ENCODE data around the gene RNF149. TPM values are rescaled to one million over a fixed set of nuclear protein-coding genes. Genes with fewer than 3 reads are reported as not detected.

The RNF149 gene
- polyA plus RNA-seq, 1 experiment = 20.8 TPM

DNA sequence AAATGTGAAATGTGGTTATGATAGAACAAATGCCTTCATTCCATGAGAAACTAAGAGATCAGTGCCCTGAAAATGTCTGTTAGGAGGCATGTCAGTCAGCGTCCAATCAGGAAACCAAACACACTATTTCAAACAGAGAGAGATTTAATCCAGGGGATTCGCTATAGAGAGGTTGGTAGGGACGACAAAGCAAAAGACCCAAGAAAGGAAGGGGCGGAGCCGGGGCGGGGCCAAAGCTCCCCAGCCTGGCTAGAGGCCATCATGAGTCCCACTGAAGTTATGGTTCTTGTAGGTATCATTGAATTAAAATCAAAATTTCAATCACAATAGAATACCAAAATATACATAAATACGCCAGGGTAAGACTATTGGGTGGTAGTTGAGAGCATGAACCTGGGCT, 32.9 kb upstream of the RNF149 start:
- no peaks in the 10 kb centered on the region for H3K36me3 ChIP-seq (ENCODE audit: control insufficient read depth, insufficient read depth, low read length)
- H3K4me3 ChIP-seq (ENCODE audit: low read depth, low read length) = no peak overlapping the region
- TF ChIP-seq, protein P1, sequence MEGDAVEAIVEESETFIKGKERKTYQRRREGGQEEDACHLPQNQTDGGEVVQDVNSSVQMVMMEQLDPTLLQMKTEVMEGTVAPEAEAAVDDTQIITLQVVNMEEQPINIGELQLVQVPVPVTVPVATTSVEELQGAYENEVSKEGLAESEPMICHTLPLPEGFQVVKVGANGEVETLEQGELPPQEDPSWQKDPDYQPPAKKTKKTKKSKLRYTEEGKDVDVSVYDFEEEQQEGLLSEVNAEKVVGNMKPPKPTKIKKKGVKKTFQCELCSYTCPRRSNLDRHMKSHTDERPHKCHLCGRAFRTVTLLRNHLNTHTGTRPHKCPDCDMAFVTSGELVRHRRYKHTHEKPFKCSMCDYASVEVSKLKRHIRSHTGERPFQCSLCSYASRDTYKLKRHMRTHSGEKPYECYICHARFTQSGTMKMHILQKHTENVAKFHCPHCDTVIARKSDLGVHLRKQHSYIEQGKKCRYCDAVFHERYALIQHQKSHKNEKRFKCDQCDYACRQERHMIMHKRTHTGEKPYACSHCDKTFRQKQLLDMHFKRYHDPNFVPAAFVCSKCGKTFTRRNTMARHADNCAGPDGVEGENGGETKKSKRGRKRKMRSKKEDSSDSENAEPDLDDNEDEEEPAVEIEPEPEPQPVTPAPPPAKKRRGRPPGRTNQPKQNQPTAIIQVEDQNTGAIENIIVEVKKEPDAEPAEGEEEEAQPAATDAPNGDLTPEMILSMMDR (IDR thresholded peaks at IDR 0.05; ENCODE audit: insufficient read depth, low read depth, low read length) = no peak
- ChIA-PET CTCF (interaction anchor here (0.6 to 2.8 kb wide), 30 partner anchors 8 to 1102 kb away, joined by 3 to 19 read pairs (median 5); partner anchors contain the start of gene CREG2), POLR2A (no interaction called here)
- H3K27me3 ChIP-seq (ENCODE audit: control insufficient read depth, insufficient read depth, low read length) = no peaks in the 10 kb centered on the region
- DNase-seq (ENCODE audit: low read depth) = no peak

DNA sequence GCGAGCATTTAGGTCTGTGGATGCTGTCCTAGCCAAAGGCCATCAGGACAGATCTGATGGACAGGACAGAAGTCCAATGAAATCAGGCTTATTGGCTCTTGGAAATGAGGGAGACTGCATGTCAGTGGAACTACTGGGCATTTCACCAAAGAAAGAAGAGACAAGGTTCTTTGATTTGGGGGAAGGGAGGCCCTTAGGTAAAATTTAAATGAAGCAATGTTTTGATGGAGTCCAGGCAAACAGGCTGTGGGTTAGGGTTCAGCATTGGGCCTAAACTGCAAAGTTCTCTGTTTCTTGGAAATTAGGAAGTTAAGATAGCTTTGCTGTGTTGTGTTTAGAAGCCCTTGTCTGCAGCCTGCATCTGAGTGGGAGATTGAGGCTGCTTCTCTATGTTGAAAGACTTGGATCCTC, 31.6 kb upstream of the RNF149 start:
- CTCF ChIA-PET = interaction anchor here (1.2 to 2.8 kb wide), 2 partner anchors 10 to 406 kb away, joined by 3 to 19 read pairs; no protein-coding TSS in a partner anchor
- TF ChIP-seq, protein P1 (IDR thresholded peaks at IDR 0.05; ENCODE audit: insufficient read depth, low read depth, low read length) = no peak
- Histone ChIP-seq H3K27me3 (ENCODE audit: control insufficient read depth, insufficient read depth, low read length) (no peaks in the 10 kb centered on the region), H3K4me3 (ENCODE audit: low read depth, low read length) (no peak overlapping the region), H3K36me3 (ENCODE audit: control insufficient read depth, insufficient read depth, low read length) (no peaks in the 10 kb centered on the region)
- POLR2A ChIA-PET = no interaction called here
- DNase-seq (ENCODE audit: low read depth) = no peak

DNA sequence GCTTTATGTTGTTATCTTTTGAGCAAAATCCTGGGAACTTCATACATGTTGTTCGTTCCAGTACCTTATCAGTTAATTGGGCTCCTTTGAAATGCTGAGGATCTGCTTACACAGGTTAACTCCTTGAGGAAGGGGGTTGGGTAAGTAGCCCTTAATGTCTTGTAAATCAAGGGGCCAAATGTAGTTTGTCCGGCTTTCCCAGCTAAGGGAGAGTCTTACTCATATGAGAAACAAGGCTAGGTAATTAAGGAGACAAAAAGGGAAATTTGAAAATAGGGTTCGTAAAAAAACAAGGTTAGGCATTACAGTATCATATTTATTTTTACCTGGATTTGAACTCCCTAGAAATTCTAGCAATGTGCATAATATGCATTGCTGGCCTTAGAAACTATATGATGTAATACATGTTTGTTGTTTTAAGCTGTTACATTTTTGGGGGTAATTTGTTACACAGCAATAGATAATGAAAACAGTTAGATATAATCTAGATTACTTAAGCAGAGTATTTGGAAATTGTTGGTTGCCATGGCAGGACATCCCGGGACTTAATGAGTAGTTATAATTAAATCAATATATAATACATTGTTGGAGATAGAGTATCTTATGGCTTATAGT, 30.9 kb upstream of the RNF149 start:
- DNase-seq (ENCODE audit: low read depth) = no peak
- POLR2A ChIA-PET = no interaction called here

DNA sequence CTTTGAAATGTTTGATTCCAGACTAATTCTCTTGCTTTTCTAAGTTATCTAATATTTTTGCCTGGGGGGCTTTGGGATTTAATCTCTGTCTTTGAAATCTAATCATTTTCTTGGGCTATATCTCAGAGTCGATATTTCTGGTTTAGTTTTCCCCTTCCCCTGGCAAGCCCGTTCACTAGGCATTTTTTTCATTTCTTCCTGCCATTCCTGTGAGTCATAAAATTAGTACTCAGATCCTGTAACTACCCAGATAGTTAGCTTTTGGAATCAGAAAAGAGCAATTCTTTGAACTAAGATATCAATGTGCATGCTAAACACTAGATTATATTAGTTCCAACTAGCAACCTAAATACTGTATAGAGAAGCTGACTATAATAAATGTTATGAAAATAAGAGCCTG, 29.4 kb upstream of the RNF149 start:
- no peak for DNase-seq (ENCODE audit: low read depth)
- TF ChIP-seq, protein P1 (IDR thresholded peaks at IDR 0.05; ENCODE audit: insufficient read depth, low read depth, low read length) = no peak
- ChIA-PET CTCF (interaction anchor here (0.9 to 1.1 kb wide), 2 partner anchors 9 to 13 kb away, joined by 3 to 4 read pairs; no protein-coding TSS in a partner anchor), POLR2A (interaction anchor here (0.6 kb wide), 1 partner anchor 509 kb away, joined by 5 read pairs; no protein-coding TSS in a partner anchor)
- Histone ChIP-seq H3K36me3 (ENCODE audit: control insufficient read depth, insufficient read depth, low read length) (no peaks in the 10 kb centered on the region), H3K4me3 (ENCODE audit: low read depth, low read length) (no peak overlapping the region), H3K27me3 (ENCODE audit: control insufficient read depth, insufficient read depth, low read length) (no peaks in the 10 kb centered on the region)

More for the DNA sequence above, 30.9 kb upstream of the RNF149 start:
- Histone ChIP-seq H3K27me3 (ENCODE audit: control insufficient read depth, insufficient read depth, low read length) (no peaks in the 10 kb centered on the region), H3K36me3 (ENCODE audit: control insufficient read depth, insufficient read depth, low read length) (no peaks in the 10 kb centered on the region), H3K4me3 (ENCODE audit: low read depth, low read length) (no peak overlapping the region)
- CTCF ChIA-PET = interaction anchor here (1.2 kb wide), 1 partner anchor 407 kb away, joined by 3 read pairs; no protein-coding TSS in a partner anchor
- TF ChIP-seq, protein P1 (IDR thresholded peaks at IDR 0.05; ENCODE audit: insufficient read depth, low read depth, low read length) = no peak

DNA sequence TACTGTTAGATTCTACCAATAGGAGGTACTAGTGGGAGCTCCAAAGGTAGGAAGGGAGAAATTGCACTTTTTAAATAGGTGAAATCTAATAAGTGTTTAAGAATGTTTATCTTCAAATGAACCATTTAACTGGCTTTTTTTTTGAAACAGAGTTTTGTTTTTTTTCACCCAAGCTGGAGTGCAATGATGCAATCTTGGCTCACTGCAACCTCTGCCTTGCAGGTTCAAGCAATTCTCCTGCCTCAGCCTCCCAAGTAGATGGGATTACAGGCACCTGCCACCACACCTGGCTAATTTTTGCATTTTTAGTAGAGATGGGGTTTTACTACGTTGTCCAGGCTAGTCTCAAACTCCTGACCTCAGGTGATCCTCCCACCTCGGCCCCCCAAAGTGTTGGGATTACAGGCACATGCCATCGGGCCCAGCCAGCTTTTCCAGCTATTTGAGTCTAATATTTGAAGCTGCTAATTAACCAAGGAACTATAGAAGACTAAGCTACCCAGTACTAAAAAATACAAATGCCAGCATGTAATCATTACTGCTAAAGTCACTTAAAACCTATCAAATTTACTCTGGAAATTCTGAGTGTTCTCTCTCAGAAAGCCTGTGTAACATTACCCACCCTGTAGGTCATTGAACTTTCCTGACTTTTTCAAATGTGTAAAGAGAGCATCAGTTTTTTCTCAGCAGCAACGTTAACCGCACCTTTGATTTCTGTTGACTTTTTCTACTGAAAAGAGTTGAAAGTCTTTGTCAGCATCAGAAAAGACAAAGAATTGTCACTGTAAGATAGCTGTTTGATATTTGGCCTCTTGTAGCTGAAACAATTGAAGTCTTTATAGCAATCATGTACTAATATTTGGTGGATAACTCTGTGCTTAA, 24.6 kb upstream of the RNF149 start:
- H3K4me3 ChIP-seq (ENCODE audit: low read depth, low read length) = no peak overlapping the region
- no peaks in the 10 kb centered on the region for H3K27me3 ChIP-seq (ENCODE audit: control insufficient read depth, insufficient read depth, low read length)
- ChIA-PET POLR2A (no interaction called here), CTCF (interaction anchor here (0.6 to 2.8 kb wide), 2 partner anchors 9 to 526 kb away, joined by 3 to 15 read pairs; no protein-coding TSS in a partner anchor)
- no peak for DNase-seq (ENCODE audit: low read depth)
- H3K36me3 ChIP-seq (ENCODE audit: control insufficient read depth, insufficient read depth, low read length) = no peaks in the 10 kb centered on the region
- TF ChIP-seq, protein P1 (IDR thresholded peaks at IDR 0.05; ENCODE audit: insufficient read depth, low read depth, low read length) = no peak

Data from BJ (cell line).